Hematopoietic multipotent progenitor cell treated with erythropoietin and hydrocortisone succinate and interleukin-3 and kit ligand, for 4 days (in vitro differentiated cells): ENCODE data around the gene FAM9A.
A peak's percentile ranks its signal among the peaks of the same experiment; 100 is the strongest.

Experiments used
- DNase-seq: peaks from one replicate; pipeline ENCODE4 v3.0.0-alpha.2; 2015

FAM9A gene

GRCh38 chrX:8801041-8801599, at the start of gene FAM9A:
TSS of gene FAM9A (minus strand) at chrX:8801383. CDS start at chrX:8800171, 1,212 bp downstream.
- DNase-seq, result no peak

DNA sequence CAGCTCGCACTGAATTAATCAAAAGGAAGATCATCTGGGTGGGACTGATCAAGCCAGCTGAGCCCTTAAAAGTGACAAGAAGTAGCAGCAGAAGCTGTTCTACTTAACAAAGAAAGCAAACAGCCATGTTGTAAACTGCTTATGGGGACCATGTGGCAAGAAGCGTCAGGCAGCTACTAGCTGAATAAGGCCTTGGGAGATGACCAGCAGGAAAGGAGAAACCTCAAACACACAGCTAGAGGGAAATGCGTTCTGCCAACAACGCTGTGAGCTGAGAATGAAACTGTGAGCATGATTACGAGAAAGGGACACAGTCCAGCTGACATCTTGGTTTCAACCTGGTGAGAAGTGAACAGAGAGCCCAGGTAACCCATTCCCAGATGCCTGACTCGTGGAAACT, 49.3 kb upstream of the FAM9A start:
- DNase-seq, result no peak

- peak; percentile 8 for DNase-seq
Measured at GRCh38 chrX:8849945-8850344, 48.8 kb upstream of the FAM9A start.

- DNase-seq, result no peak
Measured at GRCh38 chrX:8849458-8849857, 48.3 kb upstream of the FAM9A start.

GRCh38 chrX:8848911-8849310, 47.7 kb upstream of the FAM9A start:
- DNase-seq, result no peak

DNA sequence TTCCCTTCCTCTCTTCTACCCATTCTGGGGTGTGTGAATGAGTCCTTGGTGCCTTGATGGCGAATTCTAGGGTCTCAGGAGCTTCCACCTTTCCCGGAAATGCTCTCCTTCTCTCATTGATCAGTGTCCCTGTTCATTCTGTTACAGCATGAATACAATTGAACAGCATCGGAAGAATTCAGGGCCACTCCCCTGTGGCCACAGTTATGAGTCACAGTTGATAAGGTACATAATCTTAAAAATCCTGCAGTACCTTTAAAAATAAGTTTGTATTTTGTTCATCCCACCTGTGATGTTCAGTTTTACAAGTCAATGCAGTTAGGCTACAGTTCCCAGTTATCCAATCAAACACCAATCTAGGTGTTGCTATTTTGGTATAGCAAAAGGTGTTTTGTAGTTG, 47.3 kb upstream of the FAM9A start:
- no peak for DNase-seq

GRCh38 chrX:8847360-8847759, 46.2 kb upstream of the FAM9A start:
- no peak for DNase-seq

GRCh38 chrX:8846266-8846665, 45.1 kb upstream of the FAM9A start:
- no peak for DNase-seq

GRCh38 chrX:8845469-8845868, 44.3 kb upstream of the FAM9A start:
- DNase-seq, result no peak

DNA sequence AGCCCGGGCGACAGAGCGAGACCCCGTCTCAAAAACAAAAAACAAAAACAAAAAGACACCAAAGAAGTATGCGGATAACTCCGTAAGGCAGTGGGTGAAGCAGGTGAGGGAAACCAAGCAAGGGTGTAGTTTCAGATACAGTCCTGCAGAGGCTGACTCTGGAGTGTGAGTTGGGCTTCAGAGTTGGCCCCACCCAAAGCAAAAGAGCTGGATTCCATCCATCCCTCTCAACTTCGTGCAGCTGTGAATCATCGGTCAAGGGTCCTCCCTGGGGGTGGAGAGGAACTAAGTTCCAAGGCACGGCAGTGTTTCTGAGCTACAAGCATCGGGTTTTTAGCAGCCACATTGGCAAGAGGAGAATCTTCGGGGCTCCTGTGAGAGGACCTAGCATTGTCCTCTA, 43.9 kb upstream of the FAM9A start:
- no peak for DNase-seq

- no peak for DNase-seq
Measured at GRCh38 chrX:8844157-8844556, 43.0 kb upstream of the FAM9A start.

DNA sequence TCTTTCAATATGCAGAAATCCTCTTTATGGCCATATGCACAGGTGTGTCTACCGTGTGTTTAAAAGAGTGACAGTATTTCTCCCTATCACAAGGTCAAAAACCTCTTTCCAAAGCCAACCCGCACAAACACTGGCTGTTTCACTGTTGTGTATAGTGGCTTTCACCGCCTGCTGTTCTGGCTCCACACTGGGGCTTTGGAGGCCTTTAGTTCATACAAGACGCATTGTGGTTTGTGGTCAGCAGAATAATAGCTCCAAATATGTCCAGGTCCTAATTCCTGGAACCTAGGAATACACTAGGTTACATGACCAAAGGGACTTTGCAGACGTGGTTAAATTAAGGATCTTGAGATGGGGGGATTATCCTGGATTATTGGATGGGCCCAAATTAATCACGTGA, 40.7 kb upstream of the FAM9A start:
- no peak for DNase-seq

DNA sequence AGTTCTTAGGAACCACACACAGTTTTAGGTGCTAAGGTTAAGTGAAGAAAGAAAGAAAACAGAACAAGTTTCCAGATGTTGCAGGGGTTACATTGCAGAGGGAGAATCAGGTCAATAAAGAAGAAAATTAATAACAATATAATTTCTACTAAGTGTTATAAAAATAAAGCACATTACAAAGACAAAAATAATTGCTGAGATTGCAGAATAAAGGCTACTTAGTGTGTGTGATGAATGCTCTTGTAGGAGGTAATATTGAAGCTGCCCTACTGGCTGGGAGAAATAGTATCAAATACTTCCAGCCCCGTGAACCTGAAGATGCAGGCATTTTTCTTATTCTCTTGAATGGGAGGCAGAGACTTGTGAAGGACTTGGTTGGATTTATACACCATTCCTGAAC, 33.2 kb upstream of the FAM9A start:
- DNase-seq, result no peak

GRCh38 chrX:8832582-8833378, 31.6 kb upstream of the FAM9A start:
- DNase-seq, result no peak

DNA sequence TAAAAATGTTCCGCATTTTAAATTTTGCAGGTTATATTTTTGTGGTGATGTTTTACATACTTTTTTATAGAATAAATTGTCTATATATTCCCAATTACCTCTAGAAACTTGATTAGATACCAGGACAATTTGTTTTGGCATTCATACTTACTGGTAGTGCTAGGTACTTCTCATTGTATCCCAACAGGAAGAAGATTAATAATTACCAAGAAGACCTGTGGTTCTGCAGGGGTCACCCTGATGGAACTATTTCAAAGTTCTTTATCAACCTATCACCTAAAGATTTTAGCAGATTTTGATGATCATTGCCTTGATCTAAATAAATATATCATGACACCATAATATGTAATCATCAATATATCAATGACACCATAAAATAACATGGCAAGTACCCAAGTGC, 22.5 kb upstream of the FAM9A start:
- no peak for DNase-seq

GRCh38 chrX:8822002-8822401, 20.8 kb upstream of the FAM9A start:
- no peak for DNase-seq

GRCh38 chrX:8820910-8821527, 19.8 kb upstream of the FAM9A start:
- peak; percentile 1 for DNase-seq

DNA sequence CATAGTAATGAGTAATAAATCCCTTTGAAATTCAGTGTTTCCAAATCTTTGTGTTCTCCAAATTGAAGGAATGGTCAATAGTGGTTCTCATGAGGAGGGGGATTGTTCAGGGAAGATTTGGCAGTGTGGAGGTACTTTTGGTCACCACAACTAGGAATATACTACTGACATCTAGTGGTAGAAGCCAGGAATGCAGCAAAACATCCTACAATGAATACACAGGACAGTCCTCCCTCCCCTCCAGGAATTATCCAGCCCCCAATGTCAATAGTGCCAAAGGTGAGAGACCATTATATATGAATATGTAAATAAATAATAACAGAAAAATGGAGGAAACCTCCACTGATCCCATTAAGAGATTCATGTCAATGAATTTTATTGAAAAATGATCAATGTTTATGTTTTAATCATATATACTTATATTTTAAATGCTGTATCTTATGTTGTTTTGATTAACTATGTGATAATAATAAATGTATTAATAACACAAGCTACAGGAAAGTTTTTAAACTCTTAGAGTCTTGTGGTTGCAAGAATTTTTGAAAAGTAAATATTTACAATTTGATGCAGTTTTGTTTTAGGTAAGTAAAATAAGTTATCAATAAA, 14.4 kb upstream of the FAM9A start:
- peak; percentile 58 for DNase-seq

DNA sequence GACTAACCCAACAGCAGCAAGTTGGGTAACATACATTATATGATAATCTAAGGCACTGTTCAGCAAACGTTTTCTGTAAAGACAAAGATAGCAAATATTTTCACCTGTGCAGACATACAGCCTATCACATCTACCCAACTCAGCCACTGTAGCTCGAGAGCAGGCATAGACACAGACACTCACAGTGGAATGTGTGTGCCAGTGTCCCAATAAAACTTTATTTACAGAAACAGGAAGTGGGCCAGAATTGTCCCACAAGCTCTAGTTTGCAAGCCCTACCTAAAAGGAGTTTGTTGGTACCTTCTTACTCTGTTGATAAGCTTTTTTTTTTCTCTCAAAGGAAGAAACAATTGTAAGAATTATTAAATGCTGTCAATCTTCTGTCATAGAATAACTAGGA, 11.9 kb upstream of the FAM9A start:
- peak; percentile 1 for DNase-seq

DNA sequence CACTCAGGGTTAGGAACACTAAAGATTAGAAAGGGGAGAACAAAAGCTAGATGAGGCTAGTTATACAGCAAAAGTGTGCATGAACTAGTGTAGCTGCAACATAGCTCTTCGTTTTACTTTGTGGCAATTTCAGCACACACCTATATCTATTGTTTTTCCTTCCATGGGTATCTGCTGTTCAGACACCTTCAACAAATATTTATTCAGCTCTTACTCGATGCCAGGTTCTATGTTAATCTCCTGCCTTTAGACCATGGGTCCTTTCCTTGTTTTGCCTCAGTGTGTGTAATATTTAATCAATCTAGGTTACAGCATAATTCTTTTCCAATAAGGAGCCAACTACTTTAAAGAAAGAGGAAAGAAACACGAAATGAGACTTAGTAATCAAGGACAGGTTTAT, 10.4 kb upstream of the FAM9A start:
- no peak for DNase-seq

DNA sequence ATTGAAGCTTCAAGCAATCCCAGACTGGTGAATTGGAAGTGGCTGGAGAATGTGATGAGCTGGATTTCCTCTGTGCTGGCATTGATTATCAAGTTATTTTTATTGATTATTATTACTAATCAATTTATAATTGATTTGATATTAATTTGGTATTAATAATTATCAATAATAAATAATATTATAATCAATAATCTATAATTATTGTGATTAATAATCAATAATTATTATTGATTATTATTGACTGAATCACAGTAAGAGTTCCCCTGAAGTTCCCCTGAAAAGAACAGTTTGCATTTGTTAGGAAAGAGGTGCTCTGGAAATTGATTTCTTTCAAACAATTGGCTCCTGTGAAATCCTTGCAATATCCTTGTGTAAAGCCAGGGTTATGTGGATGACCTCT, 7.5 kb upstream of the FAM9A start:
- no peak for DNase-seq

DNA sequence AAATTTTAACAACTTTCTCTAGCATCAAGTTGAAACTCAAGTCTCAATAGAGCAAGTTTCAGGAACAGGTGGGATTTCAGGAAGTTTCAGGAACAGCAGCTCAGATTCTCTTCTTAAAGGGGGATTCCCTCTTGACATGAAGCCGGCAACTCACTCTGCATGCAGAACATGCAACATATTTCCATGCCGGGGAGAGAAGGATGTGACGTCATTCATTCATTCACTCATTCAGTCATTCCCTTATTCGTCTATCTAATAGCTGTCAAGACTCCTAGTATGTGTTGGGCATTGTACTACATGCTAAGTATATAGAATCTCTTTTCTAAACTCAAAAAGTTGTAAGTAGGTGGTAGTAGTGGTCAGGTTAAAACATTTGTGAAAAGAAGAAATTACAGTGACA, 4.8 kb upstream of the FAM9A start:
- DNase-seq, result no peak

DNA sequence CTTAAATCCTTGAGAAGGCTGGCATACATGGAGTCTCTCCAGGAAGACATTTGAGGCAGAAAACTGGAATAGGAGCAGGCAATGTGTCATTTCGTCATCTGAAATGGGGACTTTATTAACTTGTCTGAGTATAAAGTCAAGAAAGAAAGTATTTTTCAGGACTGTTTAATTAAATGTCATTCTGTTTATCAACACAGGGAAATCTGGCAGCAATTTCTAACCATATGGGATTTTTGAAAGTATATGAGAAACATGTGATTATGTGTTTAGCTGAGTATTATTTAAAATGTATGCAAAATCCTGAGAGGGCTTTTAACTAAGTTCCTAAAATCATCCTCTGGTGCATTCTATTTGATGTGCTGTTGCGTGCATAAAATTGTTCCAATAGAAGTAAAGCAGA, 3.9 kb upstream of the FAM9A start:
- no peak for DNase-seq

GRCh38 chrX:8803326-8803725, 2.1 kb upstream of the FAM9A start:
- no peak for DNase-seq
